GM18858 (cell line): Measurements from ENCODE around the gene MYL11.

Experiments
- ATAC-seq: cut with Tn5 transposase; IDR thresholded peaks from one replicate; pipeline ENCODE4 v1.9.1; 2021; ENCODE audit not compliant: unreplicated experiment

Gene MYL11

GRCh38 chr16:30369938-30370455 is 4.6 kb upstream of the MYL11 start:
- ATAC-seq, result peak; percentile 6

- peak; percentile 77 for ATAC-seq
These were observed 4.0 kb upstream of the MYL11 start, which contains the start of gene TBC1D10B for GRCh38 chr16:30370456-30371247. TSS of gene TBC1D10B (minus strand) at chr16:30370494. CDS start at chr16:30370183, 311 bp downstream.

- ATAC-seq, result no peak
These were observed 3.3 kb upstream of the MYL11 start for GRCh38 chr16:30371248-30371816.

GRCh38 chr16:30372038-30372712 is 2.4 kb upstream of the MYL11 start:
- no peak for ATAC-seq

GRCh38 chr16:30372725-30373124 is 1.9 kb upstream of the MYL11 start:
- ATAC-seq, result no peak

- ATAC-seq, result no peak
These were observed 1.3 kb downstream of the MYL11 start for GRCh38 chr16:30375864-30376263.

- no peak for ATAC-seq
These were observed 1.9 kb downstream of the MYL11 start for GRCh38 chr16:30376461-30376902.

GRCh38 chr16:30377050-30377811 is 2.6 kb downstream of the MYL11 start:
- no peak for ATAC-seq

GRCh38 chr16:30377812-30378235 is 3.2 kb downstream of the MYL11 start:
- ATAC-seq, result peak; percentile 22

GRCh38 chr16:30378236-30379157 is 3.9 kb downstream of the MYL11 start:
- peak; percentile 72 for ATAC-seq

- ATAC-seq, result no peak
These were observed 4.7 kb downstream of the MYL11 start for GRCh38 chr16:30379158-30379783.

- ATAC-seq, result no peak
These were observed 5.6 kb downstream of the MYL11 start for GRCh38 chr16:30380072-30380802.

GRCh38 chr16:30380803-30381208 is 6.2 kb downstream of the MYL11 start:
- ATAC-seq, result no peak

- ATAC-seq, result no peak
These were observed 6.9 kb downstream of the MYL11 start for GRCh38 chr16:30381291-30382041.

- ATAC-seq, result no peak
These were observed 7.7 kb downstream of the MYL11 start, which contains the start of gene SEPTIN1 for GRCh38 chr16:30382111-30382881. TSS of gene SEPTIN1 (minus strand) at chr16:30382561. CDS start at chr16:30382542, 19 bp downstream.

- no peak for ATAC-seq
These were observed 8.9 kb downstream of the MYL11 start for GRCh38 chr16:30383521-30383920.

- ATAC-seq, result no peak
These were observed 20.1 kb downstream of the MYL11 start for GRCh38 chr16:30394592-30395154.
